Measurements from ENCODE around the gene GSG1L.

GRCh38 chr16:28053461-28053860 is 10.1 kb downstream of the GSG1L start:
- TF ChIP-seq RBFOX2 (IDR thresholded peaks at IDR 0.05; ENCODE audit: low read depth, low read length), result no peak
- no peak for TF ChIP-seq EZH2 (IDR thresholded peaks at IDR 0.05; ENCODE audit: borderline replicate concordance, low read depth, low read length)
- no peak for TF ChIP-seq ZBTB7A (IDR thresholded peaks at IDR 0.05; ENCODE audit: borderline replicate concordance, control insufficient read depth, low read depth, low read length)
- TF ChIP-seq CHD4 (IDR thresholded peaks at IDR 0.05; ENCODE audit: insufficient read depth, insufficient replicate concordance, low read depth, low read length, poor library complexity, severe bottlenecking), result no peak
- TF ChIP-seq PHF21A (IDR thresholded peaks at IDR 0.05; ENCODE audit: borderline replicate concordance, low read depth), result no peak
- no peak for TF ChIP-seq EP300 (IDR thresholded peaks at IDR 0.05; ENCODE audit: low read length)
- TF ChIP-seq E2F6 (IDR thresholded peaks at IDR 0.05; ENCODE audit: borderline replicate concordance in 1 of 2, extremely low read depth in 1 of 2, insufficient read depth in 1 of 2, insufficient read length in 1 of 2, low read depth in 1 of 2, low read length in 1 of 2, poor library complexity in 1 of 2, severe bottlenecking in 1 of 2), result peak; percentile 37 to 72
- TF ChIP-seq JUNB (CRISPR knock-in tag; conservative IDR thresholded peaks at IDR 0.05), result no peak
- no peak for TF ChIP-seq FOXK2 (conservative IDR thresholded peaks at IDR 0.05 in 1 of 2, IDR thresholded peaks at IDR 0.05 in 1 of 2; ENCODE audit: low read depth in 2 of 2)

All from K562 (cell line).